IMR-90 (cell line): ENCODE data around the gene KLK10. TPM values are rescaled to one million over a fixed set of nuclear protein-coding genes. Genes with fewer than 3 reads are reported as not detected.

ENCODE experiments used
- ATAC-seq: fragments of 200-7000 bp; cut with Tn5 transposase; 2 replicates; pipeline ENCODE4 v1.9.1; 2020; ENCODE audit warnings: low read depth, mild to moderate bottlenecking, moderate library complexity
- BruUV-seq: library from RNA; stranded (reverse); fragments of 400-500 nt; replicated peaks from 2 replicates; lab custom pipeline; 2021; lab: Mats Ljungman, UMichigan
- CTCF ChIA-PET: fragments of 300-600 bp; formaldehyde crosslinking; extraction: SDS; loops from one replicate; lab custom pipeline; 2021; ENCODE audit warnings: antibody characterized with exemption; lab: Yijun Ruan, JAX
- POLR2A ChIA-PET: fragments of 300-600 bp; sonication (Branson Sonifier 250); formaldehyde crosslinking; loops from one replicate; lab custom pipeline; 2022; ENCODE audit warnings: antibody characterized with exemption; ENCODE audit not compliant: unreplicated experiment; lab: Charles Lee
- DNase-seq: peaks from one replicate; pipeline ENCODE4 v3.0.0; 2013
- H2AFZ ChIP-seq: replicated peaks from 2 replicates; pipeline ENCODE3; 2013; ENCODE audit warnings: low read length, mild to moderate bottlenecking; ENCODE audit not compliant: poor library complexity
- H2AK5ac ChIP-seq: 2 replicates; pipeline ENCODE4 v1.6.1; 2013; ENCODE audit warnings: low read depth, low read length, inconsistent platforms
- H2AK9ac ChIP-seq: replicated peaks from 2 replicates; pipeline ENCODE3; 2013; ENCODE audit warnings: mild to moderate bottlenecking, low read depth, low read length, moderate library complexity; ENCODE audit not compliant: poor library complexity
- H2BK120ac ChIP-seq: 2 replicates; pipeline ENCODE4 v1.6.1; 2013; ENCODE audit warnings: low read depth, low read length, inconsistent platforms
- H2BK15ac ChIP-seq: 3 replicates; pipeline ENCODE4 v1.6.1; 2013; ENCODE audit warnings: low read depth, low read length, inconsistent platforms
- H2BK20ac ChIP-seq: 2 replicates; pipeline ENCODE4 v1.6.1; 2013; ENCODE audit warnings: low read depth, mild to moderate bottlenecking, inconsistent platforms, low read length, moderate library complexity
- H2BK5ac ChIP-seq: 2 replicates; pipeline ENCODE4 v1.6.1; 2013; ENCODE audit warnings: mild to moderate bottlenecking, low read depth, low read length, inconsistent platforms; ENCODE audit not compliant: poor library complexity, severe bottlenecking
- H3K14ac ChIP-seq: replicated peaks from 2 replicates; pipeline ENCODE4 v1.6.1; 2013; ENCODE audit warnings: low read depth, low read length, inconsistent platforms
- H3K18ac ChIP-seq: 2 replicates; pipeline ENCODE4 v1.6.1; 2013; ENCODE audit warnings: low read depth, low read length, control low read depth
- H3K23ac ChIP-seq: 2 replicates; pipeline ENCODE4 v1.6.1; 2013; ENCODE audit warnings: low read depth, low read length, inconsistent platforms
- H3K27ac ChIP-seq: 2 replicates; pipeline ENCODE4 v1.5.1; 2013; ENCODE audit warnings: mild to moderate bottlenecking, control low read depth, low read length; ENCODE audit not compliant: insufficient read depth
- H3K27me3 ChIP-seq: 2 replicates; pipeline ENCODE4 v1.6.1; 2013; ENCODE audit warnings: low read length; ENCODE audit not compliant: control insufficient read depth, insufficient read depth
- H3K36me3 ChIP-seq: 2 replicates; pipeline ENCODE4 v1.6.1; 2013; ENCODE audit warnings: low read length, mixed read lengths; ENCODE audit not compliant: control insufficient read depth, insufficient read depth
- H3K4ac ChIP-seq: 2 replicates; pipeline ENCODE4 v1.6.1; 2013; ENCODE audit warnings: low read depth, low read length, inconsistent platforms
- H3K4me1 ChIP-seq: 2 replicates; pipeline ENCODE4 v1.6.1; 2013; ENCODE audit warnings: low read length, mixed read lengths; ENCODE audit not compliant: control insufficient read depth, insufficient read depth
- H3K4me2 ChIP-seq: 2 replicates; pipeline ENCODE4 v1.6.1; 2013; ENCODE audit warnings: low read depth, mild to moderate bottlenecking, control low read depth, low read length, moderate library complexity
- H3K4me3 ChIP-seq: 2 replicates; pipeline ENCODE4 v1.5.1; 2013; ENCODE audit warnings: low read depth, mild to moderate bottlenecking, control low read depth, low read length, moderate library complexity; ENCODE audit not compliant: insufficient read depth
- H3K56ac ChIP-seq: 2 replicates; pipeline ENCODE4 v1.6.1; 2013; ENCODE audit warnings: low read length, inconsistent platforms; ENCODE audit not compliant: insufficient read depth; ENCODE audit errors: extremely low read depth
- H3K79me1 ChIP-seq, 2 experiments: 2 replicates each; pipeline ENCODE4 v1.6.1; 2013; ENCODE audit warnings: low read length in 2 of 2, inconsistent platforms in 1 of 2, low read depth in 1 of 2
- H3K9ac ChIP-seq: 2 replicates; pipeline ENCODE4 v1.6.1; 2013; ENCODE audit warnings: low read depth, low read length, control low read depth
- H3K9me1 ChIP-seq: 2 replicates; pipeline ENCODE4 v1.6.1; 2013; ENCODE audit warnings: low read length, inconsistent platforms; ENCODE audit not compliant: insufficient read depth
- H3K9me3 ChIP-seq: 2 replicates; pipeline ENCODE4 v1.6.1; 2013; ENCODE audit warnings: low read length; ENCODE audit not compliant: control insufficient read depth, insufficient read depth
- H4K20me1 ChIP-seq: 2 replicates; pipeline ENCODE4 v1.6.1; 2013; ENCODE audit warnings: low read length, inconsistent platforms; ENCODE audit not compliant: insufficient read depth
- H4K5ac ChIP-seq: 2 replicates; pipeline ENCODE4 v1.6.1; 2013; ENCODE audit warnings: mild to moderate bottlenecking, low read depth, low read length, control low read depth
- H4K8ac ChIP-seq, 2 experiments: 2 replicates each; pipeline ENCODE4 v1.6.1; 2013; ENCODE audit warnings: low read depth in 2 of 2, low read length in 2 of 2, control low read depth in 1 of 2, inconsistent platforms in 1 of 2
- H4K91ac ChIP-seq: 2 replicates; pipeline ENCODE4 v1.6.1; 2013; ENCODE audit warnings: low read depth, low read length, inconsistent platforms; ENCODE audit not compliant: insufficient read depth
- CHD1 ChIP-seq: IDR thresholded peaks from 2 replicates; pipeline ENCODE4 v1.6.1; 2012; ENCODE audit warnings: low read depth, low read length, improper control_type of control experiment
- CTCF ChIP-seq: conservative IDR thresholded peaks from 2 replicates; pipeline ENCODE4 v1.5.1; 2012; ENCODE audit warnings: mild to moderate bottlenecking, low read depth, low read length, improper control_type of control experiment
- ELK1 ChIP-seq: fragments of 150-350 bp; IDR thresholded peaks from 2 replicates; pipeline ENCODE4 v1.6.1; 2016; ENCODE audit warnings: low read depth, mild to moderate bottlenecking, low read length, moderate library complexity, borderline replicate concordance
- NFE2L2 ChIP-seq: fragments of 150-350 bp; IDR thresholded peaks from 2 replicates; pipeline ENCODE4 v1.6.1; 2016; ENCODE audit warnings: low read depth, mild to moderate bottlenecking, low read length
- RFX5 ChIP-seq: IDR thresholded peaks from 2 replicates; pipeline ENCODE4 v1.8.0; 2012; ENCODE audit warnings: low read depth, mild to moderate bottlenecking, low read length, moderate library complexity
- USF2 ChIP-seq: fragments of 150-350 bp; IDR thresholded peaks from 2 replicates; pipeline ENCODE4 v1.6.1; 2017; ENCODE audit warnings: mild to moderate bottlenecking, antibody characterized with exemption, low read length, low read depth
- WGBS, 2 experiments: methylation state at CpG; one replicate each; pipeline versions ENCODE4 v1.1.5 to v1.1.7; 2013; ENCODE audit warnings: missing lambda C conversion rate in 2 of 2; ENCODE audit not compliant: insufficient read length in 1 of 2; ENCODE audit errors: extremely low coverage in 2 of 2; 5-methylcytosine and 5-hydroxymethylcytosine counted together
- dilution Hi-C: fragments of 300-500 bp; cut with HindIII; formaldehyde crosslinking; loops from one replicate; pipeline ENCODE4 v1.14.3; 2018; ENCODE audit warnings: low sequenced_read_pairs; ENCODE audit not compliant: unreplicated experiment
- in situ Hi-C: fragments of 300-500 bp; cut with MboI; formaldehyde crosslinking; loops from 3 replicates; pipeline ENCODE4 v1.14.3; 2019; ENCODE audit warnings: low sequenced_read_pairs, inconsistent platforms, mixed read lengths
- intact Hi-C: fragments of 100-400 bp; cut with micrococcal nuclease; formaldehyde crosslinking; loops from 2 replicates; pipeline ENCODE4 v1.10.0; 2022
- polyA plus RNA-seq, 3 experiments: library from polyadenylated mRNA; depleted of rRNA; stranded (reverse); fragments of >200 nt; gene quantifications; 2 replicates each; pipeline ENCODE4 v1.2.3, GENCODE V29; 2012; ENCODE audit warnings: low replicate concordance in 1 of 3
- total RNA-seq: library from RNA; depleted of rRNA; stranded (reverse); fragments of >200 nt; gene quantifications from 2 replicates; pipeline ENCODE4 v1.2.3, GENCODE V29; 2012

Gene KLK10
- total and polyA plus RNA-seq, 2 of the 4 experiments (the other 2 are of a cell fraction), result not detected

- Histone ChIP-seq H3K4me2 (no peak overlapping the region), H4K20me1 (no peaks in the 10 kb centered on the region), H3K9me1 (no peaks in the 10 kb centered on the region), H3K18ac (no peak overlapping the region), H2BK20ac (no peak overlapping the region), H2BK120ac (no peak overlapping the region), H4K91ac (no peak overlapping the region), H3K9me3 (no peaks in the 10 kb centered on the region), H4K8ac (no peak overlapping the region), H3K27ac (no peak overlapping the region), H2AFZ (no peak overlapping the region), H2AK9ac (no peak overlapping the region), H3K4me1 (no peaks in the 10 kb centered on the region), H2BK5ac (no peak overlapping the region), H3K9ac (no peak overlapping the region), H3K79me1 (no peaks in the 10 kb centered on the region), H3K23ac (no peak overlapping the region), H3K4ac (no peak overlapping the region), H3K4me3 (no peak overlapping the region), H3K27me3 (no peaks in the 10 kb centered on the region), H3K56ac (no peak overlapping the region), H3K36me3 (no peaks in the 10 kb centered on the region), H4K5ac (no peak overlapping the region), H2AK5ac (no peak overlapping the region), H3K14ac (no peak overlapping the region), H2BK15ac (no peak overlapping the region)
- TF ChIP-seq CTCF (no peak), RFX5 (no peak), ELK1 (no peak), CHD1 (no peak), USF2 (no peak), NFE2L2 (no peak)
- no TSS peak for BruUV-seq
- no CpG with 5 or more reads among the region's 6 CpGs for WGBS, 2 experiments
- ChIA-PET CTCF (interaction anchor here (1.0 kb wide), 1 partner anchor 20 kb away, joined by 3 read pairs; no protein-coding TSS in a partner anchor), POLR2A (no interaction called here)
- in situ Hi-C loops (no loop called here), intact Hi-C loops (no loop called here), dilution Hi-C loops (no loop called here)
- no peak for ATAC-seq
- DNase-seq, result no peak
These were observed 20.6 kb upstream of the KLK10 start for GRCh38 chr19:51040151-51040550.
